Inflammatory macrophage treated with lipopolysaccharide for 1 hour (primary cell): ENCODE measurements around the gene SPAG6.
"Not testable (repeated sequence)": the region's sequence is repeated elsewhere in the genome, so short reads cannot be mapped to it uniquely, and the experiment has no call there.

ENCODE experiments used
- DNase-seq, 2 donors: peaks; one replicate each; pipeline ENCODE4 v3.0.0-alpha.2; 2020 to 2022

SPAG6 gene

DNA sequence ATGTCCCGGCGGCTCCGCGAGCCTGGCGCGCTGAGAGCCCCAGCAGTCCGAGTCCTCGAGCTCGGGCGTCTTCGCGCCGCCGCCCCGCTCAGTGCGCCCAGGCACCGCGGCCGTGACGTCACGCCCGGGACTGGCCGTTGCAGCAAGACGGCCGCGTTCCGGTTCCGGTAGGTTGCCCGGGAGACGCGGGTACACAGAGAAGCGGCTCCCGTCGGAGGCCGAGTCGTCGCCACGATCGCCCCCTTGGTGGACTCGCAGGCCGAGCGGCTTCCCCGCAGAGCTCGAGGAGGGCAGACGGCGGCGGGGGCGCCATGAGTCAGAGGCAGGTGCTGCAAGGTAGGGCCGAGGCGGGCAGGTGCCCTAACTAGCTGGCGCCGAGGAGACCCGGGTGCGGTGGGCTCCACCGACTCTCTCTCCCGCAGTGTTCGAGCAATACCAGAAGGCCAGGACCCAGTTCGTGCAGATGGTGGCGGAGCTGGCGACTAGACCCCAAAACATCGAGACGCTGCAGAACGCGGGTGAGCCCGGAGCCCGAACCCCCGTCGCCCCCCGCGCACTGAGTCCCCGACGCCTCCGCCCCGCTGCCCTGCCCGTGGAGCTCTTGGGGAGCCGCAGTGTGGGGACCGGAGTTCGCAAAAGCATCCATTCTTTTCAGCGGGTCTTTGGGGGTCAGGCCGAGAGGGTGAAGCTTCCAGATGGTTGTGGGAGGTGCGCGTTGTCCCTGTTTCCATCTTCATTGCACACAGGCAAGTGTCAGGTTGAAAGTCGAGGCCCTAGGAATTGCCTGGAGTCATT is at the start of gene SPAG6:
Gene SPAG6, plus strand, starts transcription at position 196 of the 795 bp plus-strand sequence. Its CDS starts 116 bp downstream, at position 312.
- peak; percentile 54 to 70 for DNase-seq

DNA sequence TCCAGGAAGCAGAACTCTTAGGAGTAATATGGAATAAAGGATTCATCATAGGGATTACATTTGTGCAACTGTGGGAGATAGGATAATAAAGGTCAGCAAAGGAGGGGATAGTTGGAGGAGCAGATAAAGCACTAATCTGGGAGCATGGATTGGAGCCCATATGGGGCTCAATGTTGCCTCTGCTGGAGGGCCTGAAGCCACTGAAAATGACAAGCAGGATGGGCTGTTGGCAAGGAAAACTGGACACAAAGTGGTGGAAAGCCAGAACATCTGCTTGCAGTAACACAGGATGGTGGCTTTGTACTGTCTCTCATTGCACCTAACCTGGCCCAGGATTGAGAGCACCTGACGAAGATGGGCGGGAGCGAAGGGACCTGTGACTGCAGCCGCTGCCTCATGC is 44.1 kb upstream of the SPAG6 start:
- no peak for DNase-seq

DNA sequence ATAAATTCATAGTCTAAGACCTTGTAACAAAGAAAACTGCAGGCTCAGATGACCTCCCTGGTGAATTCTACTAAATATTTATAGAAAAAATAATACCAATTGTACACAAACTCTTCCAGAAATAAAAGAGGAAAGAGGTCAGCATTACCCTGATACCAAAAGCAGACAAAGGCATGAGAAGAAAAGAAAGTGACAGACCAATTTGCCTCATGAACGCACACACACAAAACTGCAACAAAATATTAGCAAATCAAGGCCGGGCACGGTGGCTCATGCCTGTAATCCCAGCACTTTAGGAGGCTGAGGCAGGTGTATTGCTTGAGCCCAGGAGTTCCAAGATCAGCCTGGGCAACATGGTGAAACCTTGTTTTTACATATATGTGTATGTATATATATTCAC is 41.8 kb upstream of the SPAG6 start:
- DNase-seq = no peak

DNA sequence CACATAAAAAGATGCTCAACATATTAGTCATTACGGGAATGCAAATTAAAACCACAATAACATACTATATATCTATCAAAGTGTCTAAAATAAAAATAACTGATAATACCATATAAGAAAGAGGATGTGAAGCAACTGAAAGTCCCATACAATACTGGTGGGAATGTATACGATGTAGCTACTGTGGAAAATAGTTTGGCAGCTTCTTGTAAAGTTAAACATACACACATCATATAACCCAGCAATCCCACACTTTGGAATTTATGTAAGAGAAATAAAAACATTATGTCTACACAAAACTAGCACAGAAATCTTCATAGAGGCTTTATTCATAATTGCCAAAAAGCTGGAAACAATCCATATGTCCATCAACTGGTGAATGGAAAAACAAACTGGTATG is 39.6 kb upstream of the SPAG6 start:
- no peak for DNase-seq

DNA sequence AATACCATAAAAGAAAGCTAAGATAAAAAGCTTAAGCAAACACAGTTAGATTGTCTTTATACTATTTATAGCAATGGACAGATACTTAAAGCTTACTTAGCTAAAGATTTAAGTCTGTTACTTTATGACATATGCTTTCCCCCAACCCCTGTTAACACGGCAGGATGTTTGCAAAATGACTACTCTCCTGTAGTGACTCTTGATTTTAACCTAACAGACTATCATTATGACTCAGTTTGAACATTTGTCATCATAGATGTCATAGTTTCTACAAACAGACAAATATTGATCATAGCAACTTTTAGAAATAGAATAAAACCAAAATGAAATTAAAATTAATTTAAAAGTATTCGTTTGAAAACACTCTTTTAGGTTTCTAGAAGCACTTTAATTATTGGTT is 36.9 kb upstream of the SPAG6 start:
- DNase-seq = no peak

DNA sequence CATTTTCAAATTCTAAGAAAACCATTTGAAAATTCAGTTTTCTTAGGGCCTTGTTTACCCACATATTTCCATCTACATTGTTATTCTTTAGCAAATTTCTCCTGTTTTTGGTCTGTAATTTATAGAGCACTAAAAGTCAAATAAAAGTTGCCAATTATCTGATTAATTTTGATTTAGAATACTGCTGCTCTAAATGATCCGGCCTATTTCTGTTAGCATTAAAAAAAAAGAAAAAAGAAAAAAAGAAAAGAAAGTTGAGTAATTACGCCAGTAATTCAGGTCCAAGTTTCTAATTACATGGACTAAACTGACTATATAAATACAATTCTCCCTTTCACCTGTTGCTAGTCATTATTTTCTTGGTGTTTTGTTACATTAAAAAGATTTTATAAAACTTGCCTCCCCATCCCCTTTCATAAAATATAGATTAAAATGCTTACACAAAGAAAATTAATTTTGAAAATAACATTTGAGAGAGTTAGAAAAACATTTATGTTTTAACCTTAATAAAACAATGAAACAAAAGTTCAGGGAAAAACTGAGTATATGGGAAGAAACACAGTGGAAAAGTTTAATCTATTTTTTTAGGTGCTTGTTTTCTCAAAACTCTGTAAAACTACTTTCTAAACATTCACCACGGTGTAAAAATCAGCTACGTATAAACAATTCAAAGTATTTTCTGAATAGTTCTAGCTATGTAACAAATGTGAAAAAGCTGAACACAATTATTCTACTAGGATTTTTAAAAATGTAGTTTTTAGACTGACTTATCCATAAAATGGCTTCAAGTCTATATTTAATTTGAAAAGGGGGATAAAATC is 35.9 kb upstream of the SPAG6 start:
- DNase-seq = no peak

DNA sequence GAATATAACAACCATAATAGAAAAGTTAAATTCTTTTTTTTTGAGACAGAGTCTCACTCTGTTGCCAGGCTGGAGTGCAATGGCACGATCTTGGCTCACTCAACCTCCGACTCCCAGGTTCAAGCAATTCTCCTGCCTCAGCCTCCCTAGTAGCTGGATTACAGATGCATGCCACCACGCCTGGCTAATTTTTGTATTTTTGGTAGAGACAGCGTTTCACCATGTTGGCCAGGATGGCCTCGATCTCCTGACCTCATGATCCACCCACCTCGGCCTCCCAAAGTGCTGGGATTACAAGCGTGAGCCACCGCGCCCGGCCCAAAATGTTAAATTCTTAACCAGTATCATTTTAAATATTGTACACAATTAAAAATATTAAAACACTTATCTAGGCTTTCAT is 35.3 kb upstream of the SPAG6 start:
- DNase-seq = not testable (repeated sequence)

DNA sequence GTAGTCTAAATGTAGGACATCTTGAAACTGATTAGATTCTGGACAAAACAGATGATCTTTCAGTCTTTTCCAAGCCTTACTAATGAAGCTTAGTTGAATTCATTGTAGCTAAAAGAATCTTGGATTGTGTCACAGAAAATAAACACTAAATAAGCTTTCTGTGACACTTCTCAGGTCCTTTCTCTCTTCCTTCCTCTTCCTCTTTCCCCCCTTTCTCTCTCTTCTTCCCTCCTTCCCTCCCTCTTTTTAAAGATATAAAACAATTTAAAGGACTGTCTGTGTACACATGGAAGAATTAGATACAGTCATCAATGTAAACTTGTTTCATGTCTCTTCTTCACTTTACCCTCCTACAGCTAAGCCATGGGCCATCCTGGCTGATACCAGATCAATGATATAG is 34.4 kb upstream of the SPAG6 start:
- DNase-seq = no peak

DNA sequence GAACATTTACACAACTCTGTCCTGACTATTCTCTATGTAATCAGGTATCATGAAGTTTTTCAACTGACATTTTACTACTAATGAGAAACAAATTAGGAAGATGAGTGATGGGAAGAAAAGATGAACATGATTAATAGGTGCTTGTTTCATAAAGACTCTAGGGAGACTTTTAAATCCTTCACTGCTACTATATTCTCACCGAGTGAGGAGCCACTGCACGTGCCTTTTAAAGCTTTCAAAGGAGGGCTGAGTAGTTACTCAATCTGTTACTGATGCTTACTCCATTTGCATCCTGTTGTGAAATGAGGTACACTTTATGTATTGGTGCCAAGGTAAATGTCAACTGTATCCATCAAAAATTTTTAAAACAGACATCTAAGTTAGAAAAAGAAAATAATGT is 30.4 kb upstream of the SPAG6 start:
- DNase-seq = no peak

DNA sequence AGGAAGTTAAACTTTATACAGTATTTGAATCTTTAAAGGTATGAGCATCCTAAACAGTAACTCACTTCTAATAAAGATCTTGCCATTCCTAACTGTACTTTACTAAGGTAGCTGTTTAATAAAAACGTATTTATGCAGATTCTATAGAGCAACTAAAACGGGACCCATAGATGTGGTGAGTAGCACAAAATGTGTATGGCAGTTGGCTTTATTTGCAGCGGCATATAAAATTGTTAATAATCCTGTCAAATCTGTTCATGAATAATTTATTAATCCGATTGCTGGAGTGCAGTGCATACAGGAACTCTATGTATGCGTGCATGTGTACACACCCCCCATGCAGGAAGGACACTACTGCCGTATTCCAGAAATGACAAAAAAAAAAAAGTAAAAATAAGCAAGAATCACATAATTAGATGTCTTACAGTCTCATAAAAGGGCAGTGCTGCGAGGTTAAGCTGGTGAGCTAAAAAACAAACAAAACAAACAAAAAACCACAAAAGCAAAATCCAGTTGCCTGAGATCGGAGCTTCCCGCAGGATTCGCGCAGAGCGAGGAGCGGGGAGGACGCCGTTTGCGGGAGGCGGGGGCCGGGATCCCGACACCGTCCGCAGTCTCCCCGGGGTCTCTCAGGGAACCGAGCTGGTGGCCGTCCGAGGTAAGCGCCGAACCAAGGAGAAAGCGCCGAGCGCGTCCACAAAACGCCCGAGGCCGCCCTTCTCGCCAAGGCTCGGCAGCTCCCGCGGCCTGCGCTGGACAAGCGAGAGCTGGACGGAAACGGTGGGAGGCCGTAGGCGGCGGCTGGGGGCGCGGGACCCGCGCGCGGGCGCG is 29.6 kb upstream of the SPAG6 start:
- no peak for DNase-seq

DNA sequence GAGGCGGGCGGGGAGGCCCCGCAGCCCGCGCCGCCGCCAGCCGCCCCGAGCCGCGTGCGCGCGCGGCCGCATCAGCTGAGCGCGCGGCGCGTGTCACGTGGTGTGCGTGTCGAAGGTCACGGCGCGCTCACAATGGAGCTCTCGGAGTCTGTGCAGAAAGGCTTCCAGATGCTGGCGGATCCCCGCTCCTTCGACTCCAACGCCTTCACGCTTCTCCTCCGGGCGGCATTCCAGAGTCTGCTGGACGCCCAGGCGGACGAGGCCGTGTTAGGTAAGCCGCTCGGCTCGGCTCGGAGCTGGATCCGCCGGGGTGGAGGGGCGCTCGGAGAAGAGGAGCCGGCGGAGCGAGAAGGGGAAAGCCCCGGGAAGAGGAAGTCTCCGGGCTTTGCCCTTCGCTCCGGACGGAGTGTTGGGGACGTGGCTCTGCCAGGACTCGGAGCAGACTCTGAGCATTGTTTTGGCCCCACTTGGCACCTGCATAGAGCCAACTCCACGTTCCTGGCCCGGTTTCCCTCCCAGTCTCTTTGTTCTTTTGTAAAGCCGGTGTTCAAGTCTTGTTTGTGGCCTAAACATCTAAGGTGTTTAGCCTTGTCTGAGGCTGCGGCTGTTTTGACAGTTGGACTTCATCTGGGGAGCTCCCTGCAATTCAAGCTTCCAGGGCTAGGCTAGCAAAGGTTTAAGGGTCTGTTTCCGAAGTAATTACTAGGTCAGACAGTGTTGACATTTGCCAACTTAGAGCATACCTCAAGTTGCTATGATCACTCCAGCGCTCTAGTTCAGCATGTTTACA is 28.8 kb upstream of the SPAG6 start, which contains the start of gene COMMD3:
Gene COMMD3, plus strand, starts transcription at position 103 of the 790 bp plus-strand sequence. Its CDS starts 30 bp downstream, at position 133.
- DNase-seq = peak; percentile 77 to 78

DNA sequence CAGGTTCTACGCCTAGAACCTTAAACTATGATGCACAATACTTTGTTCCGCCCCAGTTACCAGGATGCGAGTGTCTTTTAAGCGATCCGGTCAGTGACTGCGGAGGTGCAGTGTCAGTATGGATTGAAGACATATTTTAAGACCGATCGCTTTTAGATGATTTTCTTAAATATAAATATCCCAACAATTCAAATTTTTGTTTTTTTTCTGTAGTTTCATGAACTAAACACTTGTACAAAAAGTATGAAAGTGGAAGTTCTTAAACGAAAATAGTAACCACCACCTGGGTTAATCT is 28.3 kb upstream of the SPAG6 start:
- no peak for DNase-seq

DNA sequence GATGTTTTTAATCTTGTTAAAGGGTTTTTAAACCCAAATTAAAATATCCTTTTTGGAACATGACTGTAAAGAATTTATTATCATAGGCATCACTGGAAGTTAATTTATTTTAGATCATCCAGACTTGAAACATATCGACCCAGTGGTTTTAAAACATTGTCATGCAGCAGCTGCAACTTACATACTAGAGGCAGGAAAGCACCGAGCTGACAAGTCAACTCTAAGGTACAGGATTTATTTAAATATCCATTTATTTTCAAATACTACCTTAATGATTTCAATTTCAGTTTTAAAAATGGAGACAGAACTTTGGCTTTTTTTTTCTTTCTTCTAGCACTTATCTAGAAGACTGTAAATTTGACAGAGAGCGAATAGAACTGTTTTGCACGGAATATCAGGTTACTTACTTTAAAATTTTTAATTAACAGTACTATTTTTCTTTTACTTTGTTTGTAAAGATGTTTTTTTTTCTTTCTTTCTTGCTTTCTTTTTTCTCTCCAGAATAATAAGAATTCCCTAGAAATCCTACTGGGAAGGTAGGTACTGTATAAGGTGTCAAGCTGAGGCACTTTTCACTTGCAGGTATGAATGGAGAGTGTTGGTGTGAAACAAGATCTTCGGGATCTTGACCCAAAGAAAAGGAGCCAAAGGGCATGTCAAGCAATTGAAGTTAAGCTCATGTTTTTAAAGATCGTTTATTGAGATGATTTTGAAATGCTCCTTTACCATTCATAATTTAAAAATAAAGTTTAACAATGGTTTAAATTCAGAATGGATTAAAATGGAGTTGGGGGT is 27.3 kb upstream of the SPAG6 start:
- DNase-seq = no peak

DNA sequence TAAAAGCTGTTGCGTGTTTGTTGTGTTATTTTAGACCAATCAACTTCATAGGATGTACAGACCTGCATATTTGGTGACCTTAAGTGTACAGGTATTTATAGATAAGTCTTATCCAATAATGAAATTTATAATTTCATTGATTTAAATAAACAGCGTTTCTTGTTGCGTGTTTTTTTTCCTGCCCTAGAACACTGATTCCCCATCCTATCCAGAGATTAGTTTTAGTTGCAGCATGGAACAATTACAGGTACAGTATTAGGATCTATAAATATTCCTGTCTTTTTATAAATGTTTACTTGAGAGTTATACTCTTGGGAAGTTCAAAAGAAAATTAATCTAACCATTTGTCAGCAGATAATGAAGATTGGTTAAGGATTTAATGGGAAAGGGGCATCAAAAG is 26.5 kb upstream of the SPAG6 start:
- no peak for DNase-seq

DNA sequence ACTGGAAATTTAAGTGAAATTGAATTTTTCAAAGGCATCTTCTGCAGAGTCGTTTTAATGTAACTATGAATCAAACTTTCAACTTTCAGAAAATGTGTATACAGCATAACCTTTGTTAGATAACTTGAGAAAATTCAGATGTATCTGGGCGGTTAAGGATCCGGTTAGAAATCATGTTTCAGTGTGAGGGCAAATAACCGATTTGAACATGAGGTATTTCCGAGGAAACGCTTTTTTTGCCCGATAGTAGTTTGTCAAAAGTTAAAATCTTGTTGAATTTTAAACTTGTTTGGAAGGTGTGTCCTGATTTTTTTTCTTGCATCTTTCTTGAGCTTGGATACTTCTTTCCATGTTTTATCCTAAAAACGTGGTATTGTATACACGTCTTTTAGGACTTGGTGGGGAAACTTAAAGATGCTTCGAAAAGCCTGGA is 25.7 kb upstream of the SPAG6 start:
- no peak for DNase-seq

DNA sequence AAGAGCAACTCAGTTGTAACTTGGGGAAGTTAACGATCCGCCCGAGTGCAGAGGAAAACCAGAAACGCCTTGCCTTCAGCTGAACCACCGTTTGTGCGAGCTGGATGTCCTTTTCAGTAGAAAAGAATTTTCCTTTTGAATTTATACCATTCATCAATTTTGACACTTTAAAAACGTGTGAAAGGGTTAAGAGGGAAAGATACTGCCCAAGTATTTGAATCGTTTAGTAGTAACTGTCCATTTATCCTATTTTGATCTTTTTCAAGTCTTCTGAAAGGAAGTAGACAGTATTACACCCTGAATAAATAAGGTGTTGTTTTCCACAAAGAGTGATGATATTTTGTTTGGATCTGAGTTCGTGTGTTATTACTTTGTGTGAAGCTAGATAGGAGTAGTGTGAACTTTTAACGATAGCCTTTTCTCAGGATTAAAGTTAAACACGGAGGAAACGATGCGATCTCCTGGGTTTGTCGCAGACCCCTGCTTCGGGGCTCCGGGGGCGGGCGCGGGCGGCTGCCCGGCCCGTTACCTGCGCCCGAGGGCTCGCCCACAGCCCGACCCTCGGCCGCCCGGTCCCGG is 25.2 kb upstream of the SPAG6 start:
- DNase-seq = peak in 1 of 2 donors; percentile 48

DNA sequence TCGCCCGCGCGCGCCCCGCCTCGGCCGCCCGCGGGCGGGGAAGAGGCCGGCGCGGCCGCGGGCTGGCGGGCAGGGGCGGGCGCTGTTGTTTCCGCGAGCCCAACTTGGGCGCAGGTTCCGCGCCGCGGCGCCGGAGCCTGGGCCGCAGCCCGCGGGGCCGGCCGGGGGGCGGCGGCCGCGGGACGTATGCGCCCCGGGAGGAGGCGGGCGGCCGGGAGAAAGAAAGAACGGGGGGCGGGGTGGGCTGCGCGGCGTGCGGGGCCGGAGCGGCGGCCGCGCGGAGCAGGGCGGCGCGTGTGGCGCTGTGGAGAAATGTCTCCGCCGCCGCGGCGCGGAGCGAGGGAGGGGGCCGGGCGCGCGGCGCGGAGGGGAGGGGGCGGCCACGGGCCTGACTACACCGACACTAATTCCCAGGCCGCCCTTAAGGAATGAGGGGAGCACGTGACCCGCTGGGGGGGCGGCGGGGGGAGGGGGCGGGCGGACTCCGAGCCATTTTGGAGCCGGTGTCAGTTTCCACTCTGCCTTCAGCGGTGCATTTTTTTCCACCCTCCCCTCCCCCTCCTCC is 24.6 kb upstream of the SPAG6 start, which contains the start of gene BMI1:
Gene BMI1, plus strand, starts transcription at position 509 of the 565 bp plus-strand sequence. CDS start 5,351 bp downstream, outside the sequence.
- DNase-seq = no peak

DNA sequence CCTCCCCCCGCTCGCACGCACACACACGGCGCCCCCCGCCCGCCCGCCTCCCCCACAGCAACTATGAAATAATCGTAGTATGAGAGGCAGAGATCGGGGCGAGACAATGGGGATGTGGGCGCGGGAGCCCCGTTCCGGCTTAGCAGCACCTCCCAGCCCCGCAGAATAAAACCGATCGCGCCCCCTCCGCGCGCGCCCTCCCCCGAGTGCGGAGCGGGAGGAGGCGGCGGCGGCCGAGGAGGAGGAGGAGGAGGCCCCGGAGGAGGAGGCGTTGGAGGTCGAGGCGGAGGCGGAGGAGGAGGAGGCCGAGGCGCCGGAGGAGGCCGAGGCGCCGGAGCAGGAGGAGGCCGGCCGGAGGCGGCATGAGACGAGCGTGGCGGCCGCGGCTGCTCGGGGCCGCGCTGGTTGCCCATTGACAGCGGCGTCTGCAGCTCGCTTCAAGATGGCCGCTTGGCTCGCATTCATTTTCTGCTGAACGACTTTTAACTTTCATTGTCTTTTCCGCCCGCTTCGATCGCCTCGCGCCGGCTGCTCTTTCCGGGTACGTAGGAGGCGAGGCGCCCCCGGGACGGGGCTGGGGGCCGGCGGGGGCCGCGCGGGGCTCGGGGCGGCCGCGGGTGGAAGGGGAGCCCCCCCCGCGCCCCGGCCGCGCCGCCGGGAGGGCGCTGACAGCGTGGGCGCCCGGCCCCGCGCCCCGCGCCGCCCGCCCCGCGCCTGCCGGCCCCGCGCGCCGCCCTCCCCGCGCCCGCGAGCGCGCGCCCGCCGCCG is 24.0 kb upstream of the SPAG6 start:
- peak in 1 of 2 donors; percentile 51 for DNase-seq

DNA sequence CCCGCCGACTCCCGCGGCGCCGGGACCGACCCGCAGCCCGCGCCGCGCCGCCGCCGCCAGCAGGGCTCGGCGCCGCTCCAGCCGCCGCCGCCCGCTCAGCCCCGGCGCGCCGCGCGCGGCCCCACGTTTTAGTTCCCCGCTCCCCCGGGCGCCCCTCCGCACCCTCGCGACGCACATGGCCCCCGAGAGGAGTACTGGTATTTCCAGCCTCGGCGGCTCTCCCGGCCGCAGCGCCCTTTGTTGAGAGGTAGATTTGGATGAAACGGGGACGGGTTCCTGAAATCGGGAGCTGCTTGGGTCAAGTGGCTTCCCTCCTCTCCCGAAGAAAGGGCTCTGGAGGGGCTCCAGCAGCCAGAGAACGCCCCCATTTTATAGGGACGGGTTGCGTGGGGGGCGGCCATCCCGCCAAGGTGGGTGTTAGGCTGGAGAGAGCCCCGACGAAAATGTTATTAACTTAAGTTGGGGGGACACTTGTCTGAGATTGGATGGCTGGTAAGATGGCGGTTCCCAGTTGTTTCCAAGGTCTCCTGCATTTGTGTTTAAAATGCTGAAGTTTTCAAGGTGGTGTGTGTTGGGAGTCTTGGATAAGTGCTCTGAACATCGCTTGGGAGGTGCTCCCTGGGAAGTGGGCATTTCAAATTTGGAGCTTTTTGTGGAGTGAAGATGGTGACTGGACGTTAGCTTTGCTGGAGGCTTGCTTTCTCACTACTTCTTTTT is 23.2 kb upstream of the SPAG6 start:
- no peak for DNase-seq
